IPS-15b (cell line): ENCODE results near the gene MGAT1.

ENCODE experiments used
- H3K27me3 ChIP-seq: one replicate; pipeline ENCODE4 v1.6.1; 2013; ENCODE audit warnings: low read length; ENCODE audit not compliant: control insufficient read depth, insufficient read depth
- H3K36me3 ChIP-seq: one replicate; pipeline ENCODE4 v1.6.1; 2013; ENCODE audit warnings: low read length; ENCODE audit not compliant: control insufficient read depth, insufficient read depth
- H3K4me1 ChIP-seq: one replicate; pipeline ENCODE4 v1.6.1; 2013; ENCODE audit warnings: mild to moderate bottlenecking, low read length; ENCODE audit not compliant: control insufficient read depth, insufficient read depth
- H3K4me3 ChIP-seq: one replicate; pipeline ENCODE4 v1.5.1; 2013; ENCODE audit warnings: low read depth, low read length
- H3K9ac ChIP-seq: one replicate; pipeline ENCODE4 v1.6.1; 2013; ENCODE audit warnings: low read depth, mild to moderate bottlenecking, low read length
- H3K9me3 ChIP-seq: one replicate; pipeline ENCODE4 v1.6.1; 2013; ENCODE audit warnings: mild to moderate bottlenecking, low read length; ENCODE audit not compliant: control insufficient read depth, insufficient read depth

MGAT1 gene

GRCh38 chr5:180809403-180810209, 7.0 kb upstream of the MGAT1 start:
- Histone ChIP-seq H3K27me3 (no peaks in the 10 kb centered on the region), H3K9me3 (no peaks in the 10 kb centered on the region), H3K9ac (peak overlapping the region; percentile 30), H3K4me3 (peak overlapping the region; percentile 91), H3K4me1 (peaks cover 13% of the 10 kb centered on the region), H3K36me3 (peaks cover 6% of the 10 kb centered on the region)

- Histone ChIP-seq H3K36me3 (peaks cover 6% of the 10 kb centered on the region), H3K4me3 (peak overlapping the region; percentile 91), H3K4me1 (peaks cover 13% of the 10 kb centered on the region), H3K27me3 (no peaks in the 10 kb centered on the region), H3K9ac (peak overlapping the region; percentile 1), H3K9me3 (no peaks in the 10 kb centered on the region)
Observed at GRCh38 chr5:180808461-180809000, 5.9 kb upstream of the MGAT1 start.

- Histone ChIP-seq H3K4me3 (peak overlapping the region; percentile 91), H3K4me1 (peaks cover 16% of the 10 kb centered on the region), H3K27me3 (no peaks in the 10 kb centered on the region), H3K36me3 (peaks cover 6% of the 10 kb centered on the region), H3K9me3 (no peaks in the 10 kb centered on the region), H3K9ac (peak overlapping the region; percentile 1)
Observed at GRCh38 chr5:180807654-180808414, 5.2 kb upstream of the MGAT1 start.

- Histone ChIP-seq H3K9ac (peak overlapping the region; percentile 32), H3K4me1 (peaks cover 16% of the 10 kb centered on the region), H3K27me3 (no peaks in the 10 kb centered on the region), H3K36me3 (peaks cover 6% of the 10 kb centered on the region), H3K9me3 (no peaks in the 10 kb centered on the region), H3K4me3 (no peak overlapping the region)
Observed at GRCh38 chr5:180807046-180807445, 4.4 kb upstream of the MGAT1 start.

- Histone ChIP-seq H3K9ac (no peak overlapping the region), H3K4me1 (peaks cover 18% of the 10 kb centered on the region), H3K36me3 (peaks cover 6% of the 10 kb centered on the region), H3K4me3 (no peak overlapping the region), H3K9me3 (no peaks in the 10 kb centered on the region), H3K27me3 (no peaks in the 10 kb centered on the region)
Observed at GRCh38 chr5:180806351-180807011, 3.9 kb upstream of the MGAT1 start.

- Histone ChIP-seq H3K9ac (peak overlapping the region; percentile 62), H3K4me3 (no peak overlapping the region), H3K9me3 (no peaks in the 10 kb centered on the region), H3K36me3 (peaks cover 6% of the 10 kb centered on the region), H3K4me1 (peaks cover 15% of the 10 kb centered on the region), H3K27me3 (no peaks in the 10 kb centered on the region)
Observed at GRCh38 chr5:180804129-180804618, 1.6 kb upstream of the MGAT1 start.

- Histone ChIP-seq H3K9ac (peak overlapping the region; percentile 62), H3K27me3 (no peaks in the 10 kb centered on the region), H3K36me3 (peaks cover 6% of the 10 kb centered on the region), H3K9me3 (no peaks in the 10 kb centered on the region), H3K4me1 (peaks cover 11% of the 10 kb centered on the region), H3K4me3 (peak overlapping the region; percentile 50)
Observed at GRCh38 chr5:180803181-180804128, 849 bp upstream of the MGAT1 start.

- Histone ChIP-seq H3K9ac (no peak overlapping the region), H3K4me3 (peak overlapping the region; percentile 70)
Observed at GRCh38 chr5:180801596-180802324, 846 bp downstream of the MGAT1 start.

GRCh38 chr5:180799902-180800801, 2.5 kb downstream of the MGAT1 start:
- H3K9ac ChIP-seq = no peak overlapping the region
- peaks cover 10% of the 10 kb centered on the region for H3K4me1 ChIP-seq
- H3K27me3 ChIP-seq = no peaks in the 10 kb centered on the region
- no peak overlapping the region for H3K4me3 ChIP-seq
- no peaks in the 10 kb centered on the region for H3K36me3 ChIP-seq
- no peaks in the 10 kb centered on the region for H3K9me3 ChIP-seq

More at GRCh38 chr5:180801596-180802324, 846 bp downstream of the MGAT1 start:
- no peaks in the 10 kb centered on the region for H3K27me3 ChIP-seq
- H3K9me3 ChIP-seq = no peaks in the 10 kb centered on the region
- peaks cover 8% of the 10 kb centered on the region for H3K4me1 ChIP-seq
- no peaks in the 10 kb centered on the region for H3K36me3 ChIP-seq
